Cardiac fibroblast (primary cell): Measurements from ENCODE around the gene FAM8A1.

Experiments used
- DNase-seq, 2 donors: peaks; one replicate each; pipeline versions ENCODE4 v3.0.0 to v3.0.0-alpha.2; 2010; ENCODE audit warnings: low read depth in 2 of 2
- H3K4me3 ChIP-seq, 2 donors: replicated peaks in 1 of 2; 1 replicate in 1 of 2; 2 replicates in 1 of 2; pipeline ENCODE4 v1.5.1; 2011; ENCODE audit warnings: low read depth in 2 of 2, low read length in 2 of 2, mild to moderate bottlenecking in 2 of 2, moderate library complexity in 1 of 2
- CTCF ChIP-seq: IDR thresholded peaks from one replicate; pipeline ENCODE4 v1.5.1; 2011; ENCODE audit warnings: low read depth, mild to moderate bottlenecking, low read length, inconsistent platforms

Gene FAM8A1

GRCh38 chr6:17588011-17588410 is 12.1 kb upstream of the FAM8A1 start:
- DNase-seq, result no peak
- no peak for TF ChIP-seq CTCF
- no peak overlapping the region for H3K4me3 ChIP-seq

- no peak overlapping the region for H3K4me3 ChIP-seq
- DNase-seq, result peak; percentile 68 to 91
- no peak for TF ChIP-seq CTCF
Measured at GRCh38 chr6:17589406-17590096, 10.6 kb upstream of the FAM8A1 start.

- no peak overlapping the region for H3K4me3 ChIP-seq
- DNase-seq, result peak in 1 of 2 donors; percentile 3
- TF ChIP-seq CTCF, result no peak
Measured at GRCh38 chr6:17591287-17591686, 8.8 kb upstream of the FAM8A1 start.

GRCh38 chr6:17593246-17593645 is 6.9 kb upstream of the FAM8A1 start:
- no peak overlapping the region for H3K4me3 ChIP-seq
- DNase-seq, result no peak
- TF ChIP-seq CTCF, result no peak

GRCh38 chr6:17596085-17596484 is 4.0 kb upstream of the FAM8A1 start:
- no peak for DNase-seq
- no peak overlapping the region for H3K4me3 ChIP-seq
- no peak for TF ChIP-seq CTCF

GRCh38 chr6:17600527-17601385 is 654 bp downstream of the FAM8A1 start:
- peak in 1 of 2 donors; percentile 27 for DNase-seq
- peak overlapping the region; percentile 81 to 83 for H3K4me3 ChIP-seq
- no peak for TF ChIP-seq CTCF
